HCT116 (cell line): ENCODE results near the gene SLC25A41. TPM values are rescaled to one million over a fixed set of nuclear protein-coding genes. Genes with fewer than 3 reads are reported as not detected.

Source experiments
- ATAC-seq: fragments of 200-7000 bp; cut with Tn5 transposase; 2 replicates; pipeline ENCODE4 v1.9.1; 2020; ENCODE audit warnings: mild to moderate bottlenecking, moderate library complexity
- BruUV-seq: library from RNA; stranded (reverse); fragments of 400-500 nt; replicated peaks from 2 replicates; lab custom pipeline; 2021; lab: Mats Ljungman, UMichigan
- CTCF ChIA-PET: fragments of 300-600 bp; sonication (Branson Sonifier 250); formaldehyde crosslinking; loops from one replicate; lab custom pipeline; 2021; ENCODE audit warnings: antibody characterized with exemption; lab: Charles Lee
- POLR2A ChIA-PET: fragments of 300-600, 350-600 bp; sonication (Branson Sonifier 250); formaldehyde crosslinking; loops from one replicate; lab custom pipeline; 2021; ENCODE audit warnings: antibody characterized with exemption; lab: Charles Lee
- RAD21 ChIA-PET, 2 experiments: fragments of 300-600 bp; sonication (Branson Sonifier 250); formaldehyde crosslinking; loops; one replicate each; lab custom pipeline; 2023; ENCODE audit warnings: low total read pairs in 2 of 2; ENCODE audit not compliant: uncharacterized antibody in 2 of 2, unreplicated experiment in 2 of 2, low non-redundant PET in 1 of 2; lab: Charles Lee
- DNase-seq: peaks from one replicate; pipeline ENCODE4 v3.0.0-alpha.2; 2010; ENCODE audit warnings: low read depth, low spot score
- H2AFZ ChIP-seq: fragments of 200-600 bp; shearing (Covaris generic), sonication (generic); 2 replicates; pipeline ENCODE4 v1.6.1; 2017; ENCODE audit warnings: low read depth, mixed run types, mixed read lengths, antibody characterized with exemption, low read length; ENCODE audit not compliant: poor library complexity, severe bottlenecking
- H3K27ac ChIP-seq: 2 replicates; pipeline ENCODE4 v1.5.1; 2012; ENCODE audit warnings: low read depth, low read length
- H3K27me3 ChIP-seq: fragments of 200-600 bp; sonication (generic); 2 replicates; pipeline ENCODE4 v1.6.1; 2016; ENCODE audit warnings: mixed run types, low read length, mixed read lengths; ENCODE audit not compliant: insufficient read depth
- H3K36me3 ChIP-seq, 2 experiments: fragments of 200-500 bp in 1 of 2; fragments of 200-600 bp in 1 of 2; sonication (Bioruptor generic) in 1 of 2; sonication (generic) in 1 of 2; 2 replicates each; pipeline versions ENCODE4 v1.5.1 to v1.6.1; 2014 to 2016; ENCODE audit warnings: low read length in 2 of 2, inconsistent platforms in 1 of 2, mixed read lengths in 1 of 2, mixed run types in 1 of 2; ENCODE audit not compliant: insufficient read depth in 2 of 2, control insufficient read depth in 1 of 2
- H3K4me1 ChIP-seq, 2 experiments: fragments of 200-600 bp in 1 of 2; sonication (generic) in 1 of 2; 2 replicates each; pipeline versions ENCODE4 v1.5.1 to v1.6.1; 2012 to 2017; ENCODE audit warnings: low read length in 2 of 2, inconsistent platforms in 1 of 2, mild to moderate bottlenecking in 1 of 2, mixed read lengths in 1 of 2, mixed run types in 1 of 2, moderate library complexity in 1 of 2; ENCODE audit not compliant: insufficient read depth in 2 of 2, control insufficient read depth in 1 of 2
- H3K4me2 ChIP-seq: fragments of 200-600 bp; sonication (generic); 2 replicates; pipeline ENCODE4 v1.6.1; 2017; ENCODE audit warnings: mixed run types, low read length, mixed read lengths
- H3K4me3 ChIP-seq, 2 experiments: fragments of 200-600 bp in 1 of 2; sonication (generic) in 1 of 2; replicated peaks in 1 of 2; 2 replicates each; pipeline ENCODE4 v1.5.1; 2011 to 2016; ENCODE audit warnings: low read length in 2 of 2, control low read depth in 1 of 2, low read depth in 1 of 2, mild to moderate bottlenecking in 1 of 2, mixed read lengths in 1 of 2, mixed run types in 1 of 2
- H3K79me2 ChIP-seq: fragments of 200-600 bp; sonication (generic); 2 replicates; pipeline ENCODE4 v1.6.1; 2017; ENCODE audit warnings: mild to moderate bottlenecking, mixed run types, low read length, moderate library complexity, mixed read lengths; ENCODE audit not compliant: insufficient read depth
- H3K9ac ChIP-seq: fragments of 200-600 bp; sonication (generic); 2 replicates; pipeline ENCODE4 v1.6.1; 2016; ENCODE audit warnings: low read length, mixed read lengths
- H3K9me2 ChIP-seq: fragments of 200-600 bp; sonication (generic), shearing (Covaris generic); 2 replicates; pipeline ENCODE4 v1.6.1; 2017; ENCODE audit warnings: mixed run types, mild to moderate bottlenecking, moderate library complexity; ENCODE audit not compliant: insufficient read depth
- H3K9me3 ChIP-seq, 2 experiments: fragments of 200-500 bp in 1 of 2; fragments of 200-600 bp in 1 of 2; sonication (Bioruptor generic) in 1 of 2; sonication (generic) in 1 of 2; 2 replicates each; pipeline ENCODE4 v1.6.1; 2014 to 2017; ENCODE audit warnings: low read length in 2 of 2, mixed read lengths in 2 of 2, inconsistent platforms in 1 of 2, low read depth in 1 of 2, mild to moderate bottlenecking in 1 of 2, mixed run types in 1 of 2, moderate library complexity in 1 of 2; ENCODE audit not compliant: control insufficient read depth in 1 of 2, insufficient read depth in 1 of 2
- H4K20me1 ChIP-seq: fragments of 200-600 bp; sonication (generic), shearing (Covaris generic); 2 replicates; pipeline ENCODE4 v1.6.1; 2017; ENCODE audit warnings: mixed run types, mild to moderate bottlenecking, moderate library complexity; ENCODE audit not compliant: insufficient read depth
- CBX3 ChIP-seq: IDR thresholded peaks from 2 replicates; pipeline ENCODE4 v1.6.1; 2012; ENCODE audit warnings: low read depth
- CTCF ChIP-seq, 3 experiments: fragments of 200-600 bp in 1 of 3; sonication (generic) in 1 of 3; IDR thresholded peaks in 2 of 3; conservative IDR thresholded peaks in 1 of 3; 2 replicates each; pipeline ENCODE4 v1.5.1; 2012 to 2017; ENCODE audit warnings: low read depth in 2 of 3, low read length in 2 of 3, antibody characterized with exemption in 1 of 3, borderline replicate concordance in 1 of 3, control low read depth in 1 of 3, mild to moderate bottlenecking in 1 of 3, mixed read lengths in 1 of 3, mixed run types in 1 of 3, moderate library complexity in 1 of 3; ENCODE audit not compliant: insufficient read depth in 1 of 3
- EZH2 ChIP-seq: fragments of 200-600 bp; sonication (generic); IDR thresholded peaks from 2 replicates; pipeline ENCODE4 v1.6.1; 2017; ENCODE audit warnings: antibody characterized with exemption, mixed run types
- FOSL1 ChIP-seq: IDR thresholded peaks from 2 replicates; pipeline ENCODE4 v1.6.1; 2012; ENCODE audit warnings: low read depth
- JUND ChIP-seq: IDR thresholded peaks from 2 replicates; pipeline ENCODE4 v1.6.1; 2012
- MAX ChIP-seq: IDR thresholded peaks from 2 replicates; pipeline ENCODE4 v1.6.1; 2012
- intact Hi-C: fragments of 100-400 bp; cut with micrococcal nuclease; formaldehyde crosslinking; loops from 2 replicates; pipeline ENCODE4 v1.10.0; 2022
- total RNA-seq: library from RNA; stranded (reverse); gene quantifications from one replicate; pipeline ENCODE4 v1.2.1, GENCODE V29; 2021; ENCODE audit not compliant: unreplicated experiment
- TF ChIP-seq, protein P1 (sequence below): IDR thresholded peaks from 2 replicates; pipeline ENCODE4 v1.6.1; 2011; ENCODE audit warnings: mild to moderate bottlenecking, low read length, moderate library complexity; ENCODE audit not compliant: insufficient replicate concordance; ENCODE audit errors: extremely low read depth
- TF ChIP-seq, protein P2 (sequence below): IDR thresholded peaks from 2 replicates; pipeline ENCODE4 v1.6.1; 2012

SLC25A41 gene
- total RNA-seq, 1 experiment from 2014 or later, result 0.93 TPM

GRCh38 chr19:6417713-6418561 lies 15.6 kb downstream of the SLC25A41 start:
- Histone ChIP-seq H3K4me3 (no peak overlapping the region), H3K9ac (no peak overlapping the region), H3K4me2 (no peak overlapping the region), H3K9me3 (no peaks in the 10 kb centered on the region), H2AFZ (no peak overlapping the region), H4K20me1 (peaks cover 28% of the 10 kb centered on the region; the same call in 1 of the 2 replicates), H3K36me3 (peaks cover 74 to 77% of the 10 kb centered on the region in 2 experiments), H3K4me1 (peaks cover 0 to 3% of the 10 kb centered on the region in 2 experiments; a peak in 3 of 4 replicates), H3K79me2 (peaks cover 65% of the 10 kb centered on the region), H3K27ac (no peak overlapping the region; the same call in 1 of the 2 replicates), H3K27me3 (no peaks in the 10 kb centered on the region), H3K9me2 (no peaks in the 10 kb centered on the region)
- no peak for TF ChIP-seq FOSL1
- TF ChIP-seq, protein P1, sequence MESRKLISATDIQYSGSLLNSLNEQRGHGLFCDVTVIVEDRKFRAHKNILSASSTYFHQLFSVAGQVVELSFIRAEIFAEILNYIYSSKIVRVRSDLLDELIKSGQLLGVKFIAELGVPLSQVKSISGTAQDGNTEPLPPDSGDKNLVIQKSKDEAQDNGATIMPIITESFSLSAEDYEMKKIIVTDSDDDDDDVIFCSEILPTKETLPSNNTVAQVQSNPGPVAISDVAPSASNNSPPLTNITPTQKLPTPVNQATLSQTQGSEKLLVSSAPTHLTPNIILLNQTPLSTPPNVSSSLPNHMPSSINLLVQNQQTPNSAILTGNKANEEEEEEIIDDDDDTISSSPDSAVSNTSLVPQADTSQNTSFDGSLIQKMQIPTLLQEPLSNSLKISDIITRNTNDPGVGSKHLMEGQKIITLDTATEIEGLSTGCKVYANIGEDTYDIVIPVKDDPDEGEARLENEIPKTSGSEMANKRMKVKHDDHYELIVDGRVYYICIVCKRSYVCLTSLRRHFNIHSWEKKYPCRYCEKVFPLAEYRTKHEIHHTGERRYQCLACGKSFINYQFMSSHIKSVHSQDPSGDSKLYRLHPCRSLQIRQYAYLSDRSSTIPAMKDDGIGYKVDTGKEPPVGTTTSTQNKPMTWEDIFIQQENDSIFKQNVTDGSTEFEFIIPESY, result no peak
- peak in 2 of 3 experiments; percentile 43 to 50; a peak in 3 of 6 replicates for TF ChIP-seq CTCF (IDR thresholded peaks at IDR 0.05 in 2 of 3, conservative IDR thresholded peaks at IDR 0.05 in 1 of 3; ENCODE audit: borderline replicate concordance in 1 of 3, insufficient read depth in 1 of 3, low read depth in 2 of 3, low read length in 2 of 3)
- TF ChIP-seq CBX3, result no peak
- no peak for TF ChIP-seq JUND
- TF ChIP-seq EZH2, result no peak
- TF ChIP-seq MAX, result no peak
- TF ChIP-seq, protein P2, sequence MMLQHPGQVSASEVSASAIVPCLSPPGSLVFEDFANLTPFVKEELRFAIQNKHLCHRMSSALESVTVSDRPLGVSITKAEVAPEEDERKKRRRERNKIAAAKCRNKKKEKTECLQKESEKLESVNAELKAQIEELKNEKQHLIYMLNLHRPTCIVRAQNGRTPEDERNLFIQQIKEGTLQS, result no peak
- no TSS peak for BruUV-seq
- CTCF ChIA-PET, result interaction anchor here (1.0 kb wide), 1 partner anchor 8 kb away, joined by 3 read pairs; no protein-coding TSS in a partner anchor
- intact Hi-C loops, result no loop called here
- POLR2A ChIA-PET, result interaction anchor here (0.6 kb wide), 1 partner anchor 121 kb away, joined by 4 read pairs; no protein-coding TSS in a partner anchor
- RAD21 ChIA-PET, result no interaction called here
- DNase-seq (no peak), ATAC-seq (peak; percentile 68)
